NB4 (cell line): ENCODE results near the gene ASXL2.

Source experiments
- DNase-seq: peaks from one replicate; pipeline ENCODE4 v3.0.0; 2010; ENCODE audit warnings: low read depth
- H3K4me3 ChIP-seq: one replicate; pipeline ENCODE4 v1.5.1; 2011; ENCODE audit warnings: mild to moderate bottlenecking, low read depth, low read length, moderate library complexity
- MYC ChIP-seq: IDR thresholded peaks from 2 replicates; pipeline ENCODE4 v1.6.1; 2011; ENCODE audit warnings: low read depth, low read length
- POLR2A ChIP-seq: IDR thresholded peaks from 2 replicates; pipeline ENCODE4 v1.6.1; 2011; ENCODE audit warnings: mild to moderate bottlenecking; ENCODE audit not compliant: insufficient read length; ENCODE audit errors: extremely low read depth
- TF ChIP-seq, protein P1 (sequence below): IDR thresholded peaks from one replicate; pipeline ENCODE4 v1.5.1; 2012; ENCODE audit warnings: low read depth, low read length
- TF ChIP-seq, protein P2 (sequence below): IDR thresholded peaks from 2 replicates; pipeline ENCODE4 v1.6.1; 2011; ENCODE audit warnings: low read depth, low read length

Gene ASXL2

DNA sequence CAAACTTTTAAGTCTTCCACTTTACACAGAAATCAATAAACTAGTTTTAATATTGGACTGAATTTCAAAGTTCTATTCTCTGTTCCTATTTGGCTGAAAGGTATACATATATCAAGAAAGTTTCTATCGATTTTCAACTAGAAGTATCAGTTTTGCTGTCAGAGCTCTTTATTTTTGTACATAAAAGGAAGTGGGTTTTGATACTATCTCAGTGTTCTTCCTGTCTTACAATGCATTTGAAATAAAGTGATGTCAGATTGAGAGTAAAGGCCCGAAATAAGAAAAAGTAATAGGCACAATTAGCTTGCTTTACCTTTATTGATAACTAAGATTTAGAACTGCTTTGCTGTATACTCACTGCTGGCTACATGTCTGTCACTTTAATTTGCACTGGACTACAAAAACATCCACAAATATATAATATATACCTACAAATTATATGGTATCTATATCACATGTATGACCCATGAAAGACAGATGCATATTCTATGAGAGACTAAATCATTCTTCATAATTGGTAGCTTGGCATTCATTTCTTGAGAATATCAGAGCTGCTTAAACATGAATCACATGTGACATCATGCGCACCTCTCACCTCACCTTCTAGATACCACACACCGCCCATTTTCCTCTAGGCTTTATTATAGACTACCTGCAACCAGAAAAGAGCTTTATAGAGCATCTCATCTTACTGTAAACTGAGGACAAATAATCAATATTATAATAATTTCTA, 83.6 kb downstream of the ASXL2 start:
- H3K4me3 ChIP-seq, result no peak overlapping the region
- TF ChIP-seq, protein P1, sequence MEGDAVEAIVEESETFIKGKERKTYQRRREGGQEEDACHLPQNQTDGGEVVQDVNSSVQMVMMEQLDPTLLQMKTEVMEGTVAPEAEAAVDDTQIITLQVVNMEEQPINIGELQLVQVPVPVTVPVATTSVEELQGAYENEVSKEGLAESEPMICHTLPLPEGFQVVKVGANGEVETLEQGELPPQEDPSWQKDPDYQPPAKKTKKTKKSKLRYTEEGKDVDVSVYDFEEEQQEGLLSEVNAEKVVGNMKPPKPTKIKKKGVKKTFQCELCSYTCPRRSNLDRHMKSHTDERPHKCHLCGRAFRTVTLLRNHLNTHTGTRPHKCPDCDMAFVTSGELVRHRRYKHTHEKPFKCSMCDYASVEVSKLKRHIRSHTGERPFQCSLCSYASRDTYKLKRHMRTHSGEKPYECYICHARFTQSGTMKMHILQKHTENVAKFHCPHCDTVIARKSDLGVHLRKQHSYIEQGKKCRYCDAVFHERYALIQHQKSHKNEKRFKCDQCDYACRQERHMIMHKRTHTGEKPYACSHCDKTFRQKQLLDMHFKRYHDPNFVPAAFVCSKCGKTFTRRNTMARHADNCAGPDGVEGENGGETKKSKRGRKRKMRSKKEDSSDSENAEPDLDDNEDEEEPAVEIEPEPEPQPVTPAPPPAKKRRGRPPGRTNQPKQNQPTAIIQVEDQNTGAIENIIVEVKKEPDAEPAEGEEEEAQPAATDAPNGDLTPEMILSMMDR, result no peak
- TF ChIP-seq MYC (no peak), POLR2A (no peak)
- TF ChIP-seq, protein P2, sequence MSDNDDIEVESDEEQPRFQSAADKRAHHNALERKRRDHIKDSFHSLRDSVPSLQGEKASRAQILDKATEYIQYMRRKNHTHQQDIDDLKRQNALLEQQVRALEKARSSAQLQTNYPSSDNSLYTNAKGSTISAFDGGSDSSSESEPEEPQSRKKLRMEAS, result no peak
- DNase-seq, result peak; percentile 14

DNA sequence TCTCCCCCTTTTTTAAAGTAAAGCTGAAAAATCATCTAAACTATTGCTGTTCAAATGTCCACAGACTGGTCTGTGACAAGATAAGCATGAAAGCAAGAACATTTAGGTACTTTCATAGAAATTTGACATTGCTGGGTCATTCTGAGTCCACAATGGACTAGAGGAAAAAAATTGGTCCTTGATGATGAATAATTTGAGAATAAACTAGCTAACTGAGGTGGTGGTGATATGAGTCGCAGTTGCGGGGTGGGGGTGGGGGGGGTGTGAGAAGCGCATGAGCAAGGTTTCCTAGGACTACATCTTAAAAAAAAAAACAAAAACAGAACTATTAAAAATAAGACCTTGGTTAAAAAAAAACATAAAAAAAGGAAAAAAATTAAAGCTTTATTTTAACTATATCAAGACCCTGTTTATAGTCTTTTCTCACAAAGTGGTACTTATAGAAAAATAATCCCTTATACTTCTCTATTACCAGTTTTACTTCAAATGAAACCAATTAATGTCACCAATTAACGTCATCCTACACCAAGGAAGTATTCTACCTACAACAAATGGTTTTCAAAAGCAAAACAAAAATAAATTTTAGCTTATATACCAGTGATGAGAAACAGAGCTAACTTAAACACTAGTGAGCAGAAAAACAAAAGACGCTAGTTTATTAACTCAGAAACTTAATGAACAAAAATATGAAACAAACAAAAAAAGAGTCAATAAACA, 88.1 kb downstream of the ASXL2 start:
- no peak for DNase-seq
- no peak overlapping the region for H3K4me3 ChIP-seq
- TF ChIP-seq POLR2A (no peak), MYC (no peak)
- TF ChIP-seq, protein P1, result no peak
- TF ChIP-seq, protein P2, result no peak

DNA sequence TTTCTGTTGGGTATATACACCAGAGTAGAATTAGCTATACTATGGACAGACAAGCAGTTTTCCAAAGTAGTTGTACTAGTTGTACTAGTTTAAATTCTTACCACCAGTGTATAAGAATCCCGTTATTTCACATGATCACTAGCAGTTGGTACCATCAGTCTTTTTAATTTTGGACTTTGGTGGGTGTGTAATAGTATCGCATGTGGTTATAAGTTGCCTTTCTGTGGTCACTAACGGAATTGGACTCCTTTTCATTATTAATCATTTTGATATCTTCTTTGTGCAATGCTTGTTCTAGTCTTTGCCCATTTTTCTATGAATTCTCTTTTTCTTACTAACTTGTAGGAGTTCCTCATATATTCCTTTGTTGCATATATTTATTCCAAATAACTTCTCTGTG, 89.8 kb downstream of the ASXL2 start:
- DNase-seq, result no peak
- TF ChIP-seq MYC (no peak), POLR2A (no peak)
- TF ChIP-seq, protein P2, result no peak
- TF ChIP-seq, protein P1, result no peak
- no peak overlapping the region for H3K4me3 ChIP-seq

DNA sequence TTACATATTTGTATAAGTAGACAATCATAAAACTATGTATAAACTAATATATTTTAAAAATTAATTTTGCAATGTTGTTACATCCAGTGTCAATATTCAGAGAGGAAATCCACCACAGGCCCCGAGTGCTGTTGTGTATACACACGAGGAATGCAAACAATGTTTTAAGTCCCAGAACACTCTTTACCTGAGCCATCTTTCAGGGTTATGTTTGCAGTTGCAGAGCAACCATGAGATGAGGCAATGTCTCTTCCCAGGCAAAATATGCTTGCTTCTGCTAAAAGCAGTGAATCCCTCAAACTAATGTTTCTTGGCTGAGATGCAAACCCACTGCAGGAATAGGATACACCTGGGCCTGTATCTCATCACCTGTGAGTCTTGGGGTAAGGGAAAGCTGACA, 91.3 kb downstream of the ASXL2 start:
- TF ChIP-seq, protein P2, result no peak
- no peak overlapping the region for H3K4me3 ChIP-seq
- DNase-seq, result no peak

DNA sequence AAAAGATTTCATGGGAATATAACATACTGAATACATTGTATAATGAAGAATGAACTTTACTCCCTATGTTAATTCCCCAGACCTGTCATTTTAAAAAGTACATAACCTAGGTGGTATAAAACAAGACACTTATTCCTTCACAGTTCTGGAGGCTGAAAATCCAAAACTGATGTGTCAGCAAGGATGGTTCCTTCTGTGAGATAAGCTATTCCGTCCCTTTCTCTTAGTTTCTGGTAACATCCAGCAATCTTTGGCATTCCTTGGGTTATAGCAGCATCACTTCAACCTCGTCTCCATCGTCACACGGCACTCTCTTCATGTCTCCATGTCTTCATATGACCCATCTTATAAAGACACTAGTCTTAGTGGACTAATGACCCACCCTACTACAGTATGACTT, 93.9 kb downstream of the ASXL2 start:
- no peak overlapping the region for H3K4me3 ChIP-seq
- DNase-seq, result no peak
- no peak for TF ChIP-seq POLR2A
- TF ChIP-seq MYC, result no peak
- TF ChIP-seq, protein P2, result no peak
- TF ChIP-seq, protein P1, result no peak

DNA sequence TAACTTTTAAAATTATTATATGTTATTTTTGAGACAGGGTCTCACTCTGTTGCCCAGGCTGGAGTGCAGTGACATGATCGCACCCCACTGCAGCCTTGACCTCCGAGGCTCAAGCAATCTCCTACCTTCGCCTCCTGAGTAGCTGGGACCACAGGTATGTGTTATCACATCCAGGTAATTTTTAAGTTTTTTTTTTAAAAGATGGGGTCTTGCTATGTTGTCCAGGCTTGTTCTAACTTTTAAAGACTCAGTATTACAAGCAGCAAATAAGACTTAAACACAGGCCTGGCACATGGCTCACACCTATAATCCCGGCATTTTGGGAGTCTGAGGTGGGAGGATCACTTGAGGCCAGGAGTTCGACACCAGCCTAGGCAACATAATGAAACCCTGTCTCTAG, 101.2 kb downstream of the ASXL2 start:
- no peak overlapping the region for H3K4me3 ChIP-seq
- TF ChIP-seq, protein P2, result no peak
- TF ChIP-seq, protein P1, result no peak
- TF ChIP-seq MYC (no peak), POLR2A (no peak)
- no peak for DNase-seq
